ENCODE results near the gene HLA-E. TPM values are rescaled to one million over a fixed set of nuclear protein-coding genes. Genes with fewer than 3 reads are reported as not detected.

The HLA-E gene
- total RNA-seq, 1 donor from 2014 or later, result 89.9 TPM

DNA sequence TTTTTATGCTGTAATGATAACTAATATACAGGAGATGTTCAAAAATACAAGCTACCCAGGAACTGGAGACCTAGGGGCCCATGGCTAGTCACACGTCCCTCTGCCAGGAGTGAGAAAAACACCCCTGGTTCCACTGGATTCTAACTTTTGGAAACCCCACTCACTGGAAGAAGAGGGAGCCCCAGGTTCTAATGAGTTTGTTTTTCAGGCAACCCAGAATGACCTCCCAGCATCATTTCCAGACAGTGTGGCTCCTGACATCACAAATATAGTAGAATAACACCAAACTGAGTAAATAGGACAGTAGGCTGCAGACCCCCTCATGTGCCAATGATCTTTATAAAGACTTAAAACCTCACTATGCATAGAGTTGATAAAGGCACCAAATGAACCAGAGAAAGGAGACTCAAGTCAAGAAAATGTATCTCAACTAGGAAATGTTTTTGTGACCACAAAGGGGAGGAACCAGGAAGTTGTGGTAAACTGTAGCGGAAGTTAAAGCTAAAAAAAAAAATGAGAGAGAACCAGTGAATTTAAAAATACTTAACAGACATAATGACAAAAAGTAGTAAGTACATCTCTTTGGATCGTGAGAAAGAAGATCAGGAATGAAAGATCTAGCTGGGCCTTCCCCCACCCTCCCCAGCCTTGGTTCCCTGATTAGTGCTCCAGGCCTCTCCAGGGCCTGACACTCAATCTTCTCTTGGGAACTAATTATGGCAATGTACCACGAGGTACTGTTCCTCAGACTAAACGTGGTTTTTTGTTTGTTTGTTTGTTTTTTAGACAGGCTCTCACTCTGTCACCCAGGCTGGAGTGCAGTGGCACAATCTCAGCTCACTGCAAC, 19.8 kb downstream of the HLA-E start:
- DNase-seq (ENCODE audit: low spot score), result no peak
- no peaks in the 10 kb centered on the region for H3K9me3 Mint-ChIP-seq (ENCODE audit: low read depth)
- H3K4me3 Mint-ChIP-seq (ENCODE audit: unreplicated experiment), result no peak overlapping the region
- H3K27ac Mint-ChIP-seq (ENCODE audit: unreplicated experiment), result peak overlapping the region; percentile 22
- H3K4me1 Mint-ChIP-seq (ENCODE audit: low read depth), result no peaks in the 10 kb centered on the region
- TF ChIP-seq, protein P1, sequence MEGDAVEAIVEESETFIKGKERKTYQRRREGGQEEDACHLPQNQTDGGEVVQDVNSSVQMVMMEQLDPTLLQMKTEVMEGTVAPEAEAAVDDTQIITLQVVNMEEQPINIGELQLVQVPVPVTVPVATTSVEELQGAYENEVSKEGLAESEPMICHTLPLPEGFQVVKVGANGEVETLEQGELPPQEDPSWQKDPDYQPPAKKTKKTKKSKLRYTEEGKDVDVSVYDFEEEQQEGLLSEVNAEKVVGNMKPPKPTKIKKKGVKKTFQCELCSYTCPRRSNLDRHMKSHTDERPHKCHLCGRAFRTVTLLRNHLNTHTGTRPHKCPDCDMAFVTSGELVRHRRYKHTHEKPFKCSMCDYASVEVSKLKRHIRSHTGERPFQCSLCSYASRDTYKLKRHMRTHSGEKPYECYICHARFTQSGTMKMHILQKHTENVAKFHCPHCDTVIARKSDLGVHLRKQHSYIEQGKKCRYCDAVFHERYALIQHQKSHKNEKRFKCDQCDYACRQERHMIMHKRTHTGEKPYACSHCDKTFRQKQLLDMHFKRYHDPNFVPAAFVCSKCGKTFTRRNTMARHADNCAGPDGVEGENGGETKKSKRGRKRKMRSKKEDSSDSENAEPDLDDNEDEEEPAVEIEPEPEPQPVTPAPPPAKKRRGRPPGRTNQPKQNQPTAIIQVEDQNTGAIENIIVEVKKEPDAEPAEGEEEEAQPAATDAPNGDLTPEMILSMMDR (IDR thresholded peaks at IDR 0.05), result no peak
- H3K36me3 Mint-ChIP-seq (ENCODE audit: low read depth), result no peaks in the 10 kb centered on the region
- peaks cover 3% of the 10 kb centered on the region for H3K27me3 Mint-ChIP-seq (ENCODE audit: low read depth)

- Mint-ChIP-seq H3K27ac (ENCODE audit: unreplicated experiment) (no peak overlapping the region), H3K9me3 (ENCODE audit: low read depth) (no peaks in the 10 kb centered on the region), H3K36me3 (ENCODE audit: low read depth) (no peaks in the 10 kb centered on the region), H3K4me3 (ENCODE audit: unreplicated experiment) (no peak overlapping the region), H3K4me1 (ENCODE audit: low read depth) (peaks cover 2% of the 10 kb centered on the region), H3K27me3 (ENCODE audit: low read depth) (peaks cover 3% of the 10 kb centered on the region)
- TF ChIP-seq, protein P1 (IDR thresholded peaks at IDR 0.05), result no peak
- DNase-seq (ENCODE audit: low spot score), result no peak
Observed at GRCh38 chr6:30510419-30511168, 21.3 kb downstream of the HLA-E start.

GRCh38 chr6:30511169-30511546, 21.8 kb downstream of the HLA-E start:
- Mint-ChIP-seq H3K4me3 (ENCODE audit: unreplicated experiment) (no peak overlapping the region), H3K9me3 (ENCODE audit: low read depth) (no peaks in the 10 kb centered on the region), H3K36me3 (ENCODE audit: low read depth) (no peaks in the 10 kb centered on the region), H3K27ac (ENCODE audit: unreplicated experiment) (no peak overlapping the region), H3K4me1 (ENCODE audit: low read depth) (peaks cover 6% of the 10 kb centered on the region), H3K27me3 (ENCODE audit: low read depth) (peaks cover 3% of the 10 kb centered on the region)
- TF ChIP-seq, protein P1 (IDR thresholded peaks at IDR 0.05), result no peak
- no peak for DNase-seq (ENCODE audit: low spot score)

GRCh38 chr6:30513451-30513850, 24.1 kb downstream of the HLA-E start:
- H3K36me3 Mint-ChIP-seq (ENCODE audit: low read depth), result no peaks in the 10 kb centered on the region
- no peak overlapping the region for H3K27ac Mint-ChIP-seq (ENCODE audit: unreplicated experiment)
- TF ChIP-seq, protein P1 (IDR thresholded peaks at IDR 0.05), result no peak
- DNase-seq (ENCODE audit: low spot score), result no peak
- H3K9me3 Mint-ChIP-seq (ENCODE audit: low read depth), result no peaks in the 10 kb centered on the region
- H3K4me3 Mint-ChIP-seq (ENCODE audit: unreplicated experiment), result no peak overlapping the region
- H3K4me1 Mint-ChIP-seq (ENCODE audit: low read depth), result peaks cover 11% of the 10 kb centered on the region
- H3K27me3 Mint-ChIP-seq (ENCODE audit: low read depth), result peaks cover 3% of the 10 kb centered on the region

DNA sequence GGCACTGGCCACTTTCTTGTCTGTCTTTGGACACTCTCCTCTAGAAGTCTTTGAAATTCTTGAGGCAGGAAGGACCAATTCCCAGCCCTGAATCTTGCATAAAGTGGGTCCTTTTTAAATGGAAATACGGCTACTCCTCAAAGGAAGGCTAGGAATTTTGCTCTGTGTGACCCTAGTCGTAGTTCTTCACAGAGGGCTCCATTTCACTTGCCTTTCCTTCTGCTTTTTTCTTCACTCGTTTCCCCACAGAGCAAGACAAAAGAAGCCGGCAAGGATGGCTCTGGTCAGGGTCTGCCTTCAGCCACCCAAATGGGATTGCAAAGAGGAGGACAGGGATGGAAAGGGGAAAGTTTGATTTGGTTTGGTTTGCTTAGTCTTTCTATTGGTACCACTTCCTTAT, 25.8 kb downstream of the HLA-E start:
- Mint-ChIP-seq H3K36me3 (ENCODE audit: low read depth) (no peaks in the 10 kb centered on the region), H3K27me3 (ENCODE audit: low read depth) (peaks cover 3% of the 10 kb centered on the region), H3K27ac (ENCODE audit: unreplicated experiment) (no peak overlapping the region), H3K9me3 (ENCODE audit: low read depth) (no peaks in the 10 kb centered on the region), H3K4me1 (ENCODE audit: low read depth) (peaks cover 11% of the 10 kb centered on the region), H3K4me3 (ENCODE audit: unreplicated experiment) (peak overlapping the region; percentile 82)
- DNase-seq (ENCODE audit: low spot score), result no peak
- TF ChIP-seq, protein P1 (IDR thresholded peaks at IDR 0.05), result no peak

Measured in chondrocyte (in vitro differentiated cells).